ENCODE data around the gene RNF225. TPM values are rescaled to one million over a fixed set of nuclear protein-coding genes. Genes with fewer than 3 reads are reported as not detected.
A peak's percentile ranks its signal among the peaks of the same experiment; 100 is the strongest.

The RNF225 gene
- total and polyA plus RNA-seq, 10 of the 15 experiments (the other 5 are each of a cell fraction or from before 2014, with no cell fraction given), result 0.27 to 0.28 TPM; not detected in 8

DNA sequence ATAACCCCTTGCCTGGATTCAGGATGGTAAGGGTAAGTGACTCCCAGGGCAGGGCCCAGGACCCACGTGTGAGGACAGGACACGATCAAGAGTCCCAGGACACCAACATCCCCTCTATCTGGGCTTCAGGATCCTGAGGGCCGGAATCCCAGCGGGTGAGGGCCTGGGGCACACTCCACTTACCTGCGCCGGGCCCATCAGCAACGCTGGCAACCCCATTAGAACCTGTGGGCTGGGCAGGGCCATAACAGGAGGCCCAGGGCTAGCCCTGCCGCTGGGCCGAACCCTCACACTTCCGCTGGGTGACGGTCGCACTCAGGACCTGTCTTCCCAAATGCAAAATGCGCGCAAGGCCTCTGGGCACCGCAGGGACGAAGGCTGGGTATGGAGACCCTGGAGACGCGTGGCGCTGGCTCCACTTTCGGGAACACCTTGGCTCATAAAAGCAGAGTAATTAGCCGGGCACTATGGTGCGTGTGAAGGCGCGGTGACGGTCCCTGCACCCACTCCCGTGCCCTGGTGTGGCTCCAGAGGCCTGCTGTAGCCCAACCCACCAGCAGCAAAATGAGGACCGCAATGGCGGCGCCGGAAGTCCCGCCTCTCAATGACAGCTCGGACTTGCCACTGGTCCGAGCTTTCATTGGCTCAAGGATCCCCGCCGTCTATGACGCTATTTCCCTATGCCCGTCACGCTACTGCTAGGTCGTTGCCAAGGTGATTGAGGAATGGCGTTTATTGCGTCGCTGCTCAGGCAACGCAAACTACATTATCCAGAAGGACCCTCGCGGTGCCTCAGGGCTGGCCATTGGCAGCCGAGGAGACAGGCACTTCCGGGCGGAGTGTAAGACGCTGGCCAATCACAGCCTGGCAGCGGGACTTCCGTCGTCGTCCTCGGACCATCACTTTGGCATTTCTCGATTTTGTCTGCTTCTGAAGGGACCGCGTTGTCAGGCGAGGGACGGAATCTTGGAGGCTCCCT, 44.4 kb downstream of the RNF225 start, which contains the start of gene ZNF132 (continued):
- peak; percentile 64 for TF ChIP-seq IKZF1 (conservative IDR thresholded peaks at IDR 0.05)
- no peak for TF ChIP-seq JUNB (IDR thresholded peaks at IDR 0.05)
- 0 out of 2 replicates have a peak, but pooled peaks have one; percentile 43 for TF ChIP-seq TARDBP (IDR thresholded peaks at IDR 0.05; ENCODE audit: borderline replicate concordance)
- no peak for TF ChIP-seq CUX1 (IDR thresholded peaks at IDR 0.05; ENCODE audit: insufficient replicate concordance, low read depth, low read length)
- 0 out of 4 replicates have a peak, but pooled peaks of 1 of the 2 experiments have one; percentile 25 for TF ChIP-seq EP300 (IDR thresholded peaks at IDR 0.05; ENCODE audit: borderline replicate concordance in 1 of 2, control insufficient read depth in 1 of 2, low read depth in 2 of 2, low read length in 2 of 2)
- no peak for TF ChIP-seq HDAC2 (IDR thresholded peaks at IDR 0.05)
